ENCODE results near the gene SLC9A9.

SLC9A9 gene

DNA sequence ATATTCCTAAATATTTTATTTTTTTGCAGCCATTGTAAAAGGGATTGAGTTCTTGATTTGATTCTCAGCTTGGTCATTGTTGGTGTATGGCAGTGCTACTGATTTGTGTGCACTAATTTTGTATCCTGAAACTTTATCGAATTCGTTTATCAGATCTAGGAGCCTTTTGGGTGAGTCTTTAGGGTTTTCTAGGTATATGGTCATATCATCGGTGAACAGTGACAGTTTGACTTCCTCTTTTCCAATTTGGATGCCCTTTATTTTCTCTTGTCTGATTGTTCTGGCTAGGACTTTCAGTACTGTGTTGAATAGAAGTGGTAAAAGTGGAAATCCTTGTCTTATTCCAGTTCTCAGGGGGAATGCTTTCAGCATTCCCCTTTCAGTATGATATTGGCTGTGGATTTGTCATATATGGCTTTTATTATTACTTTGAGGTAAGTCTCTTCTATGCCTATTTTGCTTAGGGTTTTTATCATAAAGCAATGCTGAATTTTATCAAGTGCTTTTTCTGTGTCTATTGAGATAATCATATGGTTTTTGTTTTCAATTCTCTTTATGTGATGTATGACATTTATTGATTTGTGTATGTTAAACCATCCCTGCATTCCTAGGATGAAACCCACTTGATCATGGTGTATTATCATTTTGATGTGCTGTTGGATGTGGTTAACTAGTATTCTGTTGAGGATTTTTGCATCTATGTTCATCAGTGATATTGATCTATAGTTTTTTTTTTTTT lies 11.4 kb upstream of the SLC9A9 start:
- no peak overlapping the region for H3K4me3 ChIP-seq (ENCODE audit: low read depth, low read length)
- TF ChIP-seq, protein P1, sequence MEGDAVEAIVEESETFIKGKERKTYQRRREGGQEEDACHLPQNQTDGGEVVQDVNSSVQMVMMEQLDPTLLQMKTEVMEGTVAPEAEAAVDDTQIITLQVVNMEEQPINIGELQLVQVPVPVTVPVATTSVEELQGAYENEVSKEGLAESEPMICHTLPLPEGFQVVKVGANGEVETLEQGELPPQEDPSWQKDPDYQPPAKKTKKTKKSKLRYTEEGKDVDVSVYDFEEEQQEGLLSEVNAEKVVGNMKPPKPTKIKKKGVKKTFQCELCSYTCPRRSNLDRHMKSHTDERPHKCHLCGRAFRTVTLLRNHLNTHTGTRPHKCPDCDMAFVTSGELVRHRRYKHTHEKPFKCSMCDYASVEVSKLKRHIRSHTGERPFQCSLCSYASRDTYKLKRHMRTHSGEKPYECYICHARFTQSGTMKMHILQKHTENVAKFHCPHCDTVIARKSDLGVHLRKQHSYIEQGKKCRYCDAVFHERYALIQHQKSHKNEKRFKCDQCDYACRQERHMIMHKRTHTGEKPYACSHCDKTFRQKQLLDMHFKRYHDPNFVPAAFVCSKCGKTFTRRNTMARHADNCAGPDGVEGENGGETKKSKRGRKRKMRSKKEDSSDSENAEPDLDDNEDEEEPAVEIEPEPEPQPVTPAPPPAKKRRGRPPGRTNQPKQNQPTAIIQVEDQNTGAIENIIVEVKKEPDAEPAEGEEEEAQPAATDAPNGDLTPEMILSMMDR (IDR thresholded peaks at IDR 0.05; ENCODE audit: control insufficient read depth, extremely low read depth, insufficient read depth), result no peak
- no peak for DNase-seq (ENCODE audit: low read depth)

DNA sequence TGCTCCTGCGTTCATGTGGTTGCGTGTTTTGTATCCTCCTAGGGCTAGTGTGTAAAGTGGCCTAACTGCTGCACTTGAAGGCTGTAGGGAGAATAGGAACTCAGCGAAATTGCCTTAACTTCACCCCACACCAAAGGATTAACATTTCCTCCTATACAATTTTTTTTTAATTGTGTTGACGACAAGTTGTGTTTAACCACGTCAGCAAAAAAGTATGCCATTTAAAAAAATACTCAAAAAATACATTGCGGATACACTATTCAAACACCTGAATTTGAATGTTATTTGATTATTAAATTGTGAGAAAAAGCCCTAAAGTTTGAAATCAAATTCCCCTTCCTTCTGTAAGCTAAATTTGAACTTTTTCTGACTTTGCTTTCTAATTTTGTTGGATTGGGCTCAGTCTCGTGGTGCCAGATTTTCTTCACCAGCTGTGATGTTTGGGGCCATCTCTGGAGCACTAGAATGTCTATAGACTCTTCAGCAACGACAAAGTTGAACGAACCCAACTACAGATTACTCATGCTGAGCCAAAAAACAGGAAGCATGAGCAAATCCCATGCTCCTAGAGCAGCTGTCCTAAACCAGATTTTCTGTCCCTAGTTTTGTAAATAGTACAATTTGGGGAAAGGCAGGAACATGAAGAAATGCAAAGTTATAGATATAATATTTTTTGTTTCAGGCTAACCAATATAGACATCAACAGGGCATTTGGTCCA lies 8.1 kb upstream of the SLC9A9 start:
- DNase-seq (ENCODE audit: low read depth), result no peak
- TF ChIP-seq, protein P1 (IDR thresholded peaks at IDR 0.05; ENCODE audit: control insufficient read depth, extremely low read depth, insufficient read depth), result no peak

DNA sequence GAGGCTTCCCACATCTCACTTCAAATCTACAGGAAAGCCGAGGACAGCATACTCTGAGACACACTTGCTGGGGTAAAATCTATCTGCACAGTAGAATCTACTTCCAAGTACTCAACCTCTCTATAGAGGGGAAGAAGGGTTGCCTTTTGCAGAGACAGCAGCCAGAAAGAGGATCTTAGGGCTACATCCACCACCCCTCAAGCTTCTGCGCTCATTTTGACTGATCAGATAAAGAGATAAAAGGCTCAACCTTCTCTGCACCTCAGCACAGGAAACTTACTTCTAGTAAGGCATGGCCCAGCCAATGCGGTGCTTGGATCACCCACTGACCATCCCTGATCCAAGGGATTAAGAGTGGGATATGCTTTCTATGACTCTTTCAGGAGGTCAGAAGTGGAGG lies 6.9 kb upstream of the SLC9A9 start:
- H3K4me3 ChIP-seq (ENCODE audit: low read depth, low read length), result no peak overlapping the region
- no peak for DNase-seq (ENCODE audit: low read depth)
- TF ChIP-seq, protein P1 (IDR thresholded peaks at IDR 0.05; ENCODE audit: control insufficient read depth, extremely low read depth, insufficient read depth), result no peak

More for the DNA sequence above, 8.1 kb upstream of the SLC9A9 start:
- H3K4me3 ChIP-seq (ENCODE audit: low read depth, low read length), result no peak overlapping the region

- TF ChIP-seq, protein P1 (IDR thresholded peaks at IDR 0.05; ENCODE audit: control insufficient read depth, extremely low read depth, insufficient read depth), result no peak
- DNase-seq (ENCODE audit: low read depth), result no peak
- H3K4me3 ChIP-seq (ENCODE audit: low read depth, low read length), result no peak overlapping the region
Observed at GRCh38 chr3:143851331-143852017, 3.2 kb upstream of the SLC9A9 start.

DNA sequence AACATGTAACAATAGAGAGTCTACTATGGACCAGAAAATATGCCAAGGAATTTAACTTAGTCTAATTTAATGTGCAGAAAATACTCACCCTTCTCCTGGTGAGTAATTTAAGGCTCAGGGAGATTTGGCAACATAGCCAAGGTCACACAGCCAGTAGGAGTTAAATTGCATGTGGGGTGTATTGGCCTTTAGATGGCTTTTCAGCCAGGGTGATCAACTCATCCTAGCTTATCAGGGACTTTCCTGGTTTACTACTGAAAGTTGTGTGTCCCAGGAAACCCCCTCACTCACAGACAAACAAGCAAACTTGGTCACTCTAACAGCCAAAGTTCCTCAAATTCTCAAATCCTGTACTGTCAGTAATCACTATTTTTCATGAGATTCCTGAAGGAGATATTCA lies 2.6 kb upstream of the SLC9A9 start:
- no peak for DNase-seq (ENCODE audit: low read depth)
- no peak overlapping the region for H3K4me3 ChIP-seq (ENCODE audit: low read depth, low read length)
- TF ChIP-seq, protein P1 (IDR thresholded peaks at IDR 0.05; ENCODE audit: control insufficient read depth, extremely low read depth, insufficient read depth), result no peak

DNA sequence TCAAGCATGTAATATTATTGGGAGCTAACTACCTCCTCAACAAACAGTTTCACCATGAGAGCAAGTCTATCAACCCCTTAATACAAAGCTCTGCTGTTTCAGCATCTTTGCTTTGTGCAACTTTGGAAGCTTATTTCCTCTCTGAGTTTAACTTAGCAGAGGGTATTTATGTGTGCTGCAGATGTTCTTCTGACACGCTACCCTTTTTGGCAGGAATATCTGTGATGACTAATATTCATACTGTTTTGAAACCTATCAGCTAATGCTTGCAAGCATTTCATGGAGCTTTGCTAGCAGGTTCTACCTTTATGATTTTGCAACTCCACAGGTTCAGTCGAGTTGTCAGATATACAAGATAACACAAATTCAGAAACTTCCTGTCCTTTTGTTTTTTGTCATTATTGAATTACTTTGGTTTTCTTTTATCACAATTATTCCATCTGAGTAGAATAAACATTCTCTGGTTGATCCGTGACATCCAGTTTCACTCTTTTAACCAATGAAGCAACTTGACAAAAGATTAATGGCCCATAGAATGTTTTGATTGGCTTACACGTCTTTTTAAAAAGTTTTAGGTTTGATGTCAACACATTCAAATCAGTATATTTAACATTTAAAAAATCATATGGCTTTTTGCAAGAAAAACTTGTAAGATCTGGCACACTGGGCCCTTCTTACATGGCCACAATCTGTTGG lies 1.7 kb upstream of the SLC9A9 start:
- TF ChIP-seq, protein P1 (IDR thresholded peaks at IDR 0.05; ENCODE audit: control insufficient read depth, extremely low read depth, insufficient read depth), result no peak
- DNase-seq (ENCODE audit: low read depth), result no peak
- no peak overlapping the region for H3K4me3 ChIP-seq (ENCODE audit: low read depth, low read length)
